ENCODE results near the gene MSRB2.

MSRB2 gene

DNA sequence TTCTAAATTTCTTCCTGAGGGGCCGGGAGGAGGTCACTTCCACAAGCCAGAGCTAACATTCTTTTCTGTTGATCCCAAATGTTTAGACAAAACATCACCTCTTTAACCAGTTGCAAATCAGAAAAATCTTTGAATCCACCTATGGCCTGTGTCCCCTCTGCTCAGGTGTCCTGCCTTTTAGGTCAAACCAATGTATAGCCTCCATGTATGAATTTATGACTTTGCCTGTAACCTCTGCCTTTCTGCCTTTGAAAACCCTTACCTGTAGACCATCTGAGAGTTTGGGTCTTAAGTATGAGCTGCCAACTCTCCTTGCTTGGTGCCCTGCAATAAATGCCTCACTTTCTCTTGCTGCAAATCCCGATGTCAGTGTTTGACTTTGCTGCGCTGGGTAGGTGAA, 44.1 kb upstream of the MSRB2 start:
- Histone ChIP-seq H3K23ac (ENCODE audit: low read length in 2 of 2) (no peak overlapping the region), H3K9me3 (ENCODE audit: control insufficient read depth, low read length) (no peaks in the 10 kb centered on the region), H3K4me1 (ENCODE audit: control insufficient read depth, insufficient read depth, low read depth, low read length) (no peaks in the 10 kb centered on the region), H2BK120ac (ENCODE audit: low read depth, low read length) (no peak overlapping the region), H4K91ac (ENCODE audit: low read length) (no peak overlapping the region), H3K4me3 (ENCODE audit: insufficient read depth in 1 of 2, low read depth in 1 of 2, low read length in 2 of 2) (no peak overlapping the region), H3K9ac (ENCODE audit: low read length) (no peak overlapping the region), H2BK12ac (ENCODE audit: low read length in 2 of 2) (no peak overlapping the region), H3K14ac (ENCODE audit: low read length in 2 of 2) (no peak overlapping the region), H3K4ac (ENCODE audit: low read depth in 1 of 2, low read length in 2 of 2) (no peak overlapping the region), H2AK5ac (ENCODE audit: low read length, severe bottlenecking) (no peak overlapping the region), H4K8ac (ENCODE audit: low read length) (no peak overlapping the region), H2BK15ac (ENCODE audit: low read depth, poor library complexity, severe bottlenecking) (no peak overlapping the region), H3K27ac (ENCODE audit: low read length, poor library complexity, severe bottlenecking) (no peak overlapping the region), H3K4me2 (ENCODE audit: low read length, poor library complexity, severe bottlenecking) (no peak overlapping the region), H3K79me1 (replicated peaks; ENCODE audit: low read length, poor library complexity, severe bottlenecking) (no peaks in the 10 kb centered on the region), H2BK5ac (ENCODE audit: low read depth, low read length, poor library complexity, severe bottlenecking) (no peak overlapping the region), H2AFZ (ENCODE audit: low read depth, low read length) (no peak overlapping the region), H3K18ac (ENCODE audit: low read depth in 1 of 2, low read length in 2 of 2) (peak overlapping the region in 1 of 2 experiments; percentile 2), H3K36me3 (ENCODE audit: control insufficient read depth in 1 of 2, insufficient read depth in 2 of 2, low read depth in 1 of 2, low read length in 2 of 2) (no peaks in the 10 kb centered on the region), H3K27me3 (ENCODE audit: control insufficient read depth in 1 of 2, insufficient read depth in 1 of 2, low read length in 2 of 2) (peaks cover 11 to 17% of the 10 kb centered on the region in 2 experiments)
- 97% methylated on average over 3 of the region's 3 CpGs for WGBS
- DNase-seq = no peak

DNA sequence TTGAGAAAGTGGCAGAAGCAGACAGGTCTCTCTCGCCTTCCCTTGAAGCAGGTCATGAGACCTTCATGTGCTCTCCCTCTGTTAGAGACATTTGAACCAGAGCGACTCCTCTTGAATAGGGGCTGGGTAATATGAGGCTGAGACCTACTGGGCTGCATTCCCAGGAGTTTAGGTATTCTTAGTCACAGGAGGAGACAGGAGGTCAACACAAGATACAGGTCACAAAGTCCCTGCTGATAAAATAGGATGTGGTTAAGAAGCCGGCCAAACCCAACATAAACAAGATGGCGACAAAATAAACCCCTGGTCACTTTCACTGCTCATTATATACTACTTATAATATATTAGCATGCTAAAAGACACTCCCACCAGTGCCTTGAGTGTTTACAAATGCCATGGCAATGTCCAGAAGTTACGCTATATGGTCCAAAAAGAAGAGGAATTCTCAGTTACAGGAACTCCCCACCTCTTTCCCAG, 43.5 kb upstream of the MSRB2 start:
- DNase-seq = no peak
- Histone ChIP-seq H3K27ac (ENCODE audit: low read length, poor library complexity, severe bottlenecking) (no peak overlapping the region), H3K79me1 (replicated peaks; ENCODE audit: low read length, poor library complexity, severe bottlenecking) (no peaks in the 10 kb centered on the region), H4K8ac (ENCODE audit: low read length) (no peak overlapping the region), H3K9me3 (ENCODE audit: control insufficient read depth, low read length) (no peaks in the 10 kb centered on the region), H2BK120ac (ENCODE audit: low read depth, low read length) (no peak overlapping the region), H4K91ac (ENCODE audit: low read length) (no peak overlapping the region), H3K9ac (ENCODE audit: low read length) (no peak overlapping the region), H2BK12ac (ENCODE audit: low read length in 2 of 2) (peak overlapping the region in 1 of 2 experiments; percentile 40), H3K27me3 (ENCODE audit: control insufficient read depth in 1 of 2, insufficient read depth in 1 of 2, low read length in 2 of 2) (peaks cover 16 to 17% of the 10 kb centered on the region in 2 experiments), H2BK5ac (ENCODE audit: low read depth, low read length, poor library complexity, severe bottlenecking) (no peak overlapping the region), H3K4me2 (ENCODE audit: low read length, poor library complexity, severe bottlenecking) (no peak overlapping the region), H3K4me1 (ENCODE audit: control insufficient read depth, insufficient read depth, low read depth, low read length) (no peaks in the 10 kb centered on the region), H3K4ac (ENCODE audit: low read depth in 1 of 2, low read length in 2 of 2) (no peak overlapping the region), H3K4me3 (ENCODE audit: insufficient read depth in 1 of 2, low read depth in 1 of 2, low read length in 2 of 2) (no peak overlapping the region), H3K36me3 (ENCODE audit: control insufficient read depth in 1 of 2, insufficient read depth in 2 of 2, low read depth in 1 of 2, low read length in 2 of 2) (no peaks in the 10 kb centered on the region), H2AFZ (ENCODE audit: low read depth, low read length) (no peak overlapping the region), H3K18ac (ENCODE audit: low read depth in 1 of 2, low read length in 2 of 2) (no peak overlapping the region), H3K23ac (ENCODE audit: low read length in 2 of 2) (no peak overlapping the region), H2AK5ac (ENCODE audit: low read length, severe bottlenecking) (no peak overlapping the region), H3K14ac (ENCODE audit: low read length in 2 of 2) (no peak overlapping the region), H2BK15ac (ENCODE audit: low read depth, poor library complexity, severe bottlenecking) (no peak overlapping the region)
- WGBS = 77% methylated on average over 5 of the region's 5 CpGs

DNA sequence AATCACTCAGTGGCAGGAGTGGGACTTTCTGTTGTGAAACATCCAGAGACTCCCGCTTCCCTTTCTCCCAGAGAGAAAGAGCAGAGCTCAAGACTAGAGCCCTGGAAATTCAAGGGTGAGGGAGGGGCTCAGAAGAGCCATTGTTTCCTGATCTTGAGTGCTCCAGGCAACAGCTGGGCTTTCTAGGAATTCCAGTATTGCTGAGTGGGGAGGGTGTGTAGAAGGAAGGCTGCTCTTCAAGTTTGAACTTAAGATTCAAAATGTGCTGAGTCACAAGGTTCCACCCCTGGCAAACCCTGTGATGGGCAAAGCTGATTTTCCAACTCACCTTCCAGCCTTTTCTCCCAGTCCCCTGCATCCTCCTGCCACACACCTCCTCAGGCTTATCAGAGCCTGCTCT, 42.3 kb upstream of the MSRB2 start:
- no peak overlapping the region for H3K18ac ChIP-seq (ENCODE audit: low read depth in 1 of 2, low read length in 2 of 2)
- no peaks in the 10 kb centered on the region for H3K4me1 ChIP-seq (ENCODE audit: control insufficient read depth, insufficient read depth, low read depth, low read length)
- peak overlapping the region; percentile 51 for H2AFZ ChIP-seq (ENCODE audit: low read depth, low read length)
- no peak overlapping the region for H2BK12ac ChIP-seq (ENCODE audit: low read length in 2 of 2)
- H3K9ac ChIP-seq (ENCODE audit: low read length) = no peak overlapping the region
- H4K8ac ChIP-seq (ENCODE audit: low read length) = no peak overlapping the region
- H3K27me3 ChIP-seq (ENCODE audit: control insufficient read depth in 1 of 2, insufficient read depth in 1 of 2, low read length in 2 of 2) = peaks cover 22 to 24% of the 10 kb centered on the region in 2 experiments
- no peak overlapping the region for H3K4me3 ChIP-seq (ENCODE audit: insufficient read depth in 1 of 2, low read depth in 1 of 2, low read length in 2 of 2)
- H3K36me3 ChIP-seq (ENCODE audit: control insufficient read depth in 1 of 2, insufficient read depth in 2 of 2, low read depth in 1 of 2, low read length in 2 of 2) = no peaks in the 10 kb centered on the region
- no peak overlapping the region for H2BK5ac ChIP-seq (ENCODE audit: low read depth, low read length, poor library complexity, severe bottlenecking)
- no peak overlapping the region for H2BK120ac ChIP-seq (ENCODE audit: low read depth, low read length)
- no peak overlapping the region for H2AK5ac ChIP-seq (ENCODE audit: low read length, severe bottlenecking)
- H3K14ac ChIP-seq (ENCODE audit: low read length in 2 of 2) = no peak overlapping the region
- no peaks in the 10 kb centered on the region for H3K9me3 ChIP-seq (ENCODE audit: control insufficient read depth, low read length)
- no peak overlapping the region for H3K4me2 ChIP-seq (ENCODE audit: low read length, poor library complexity, severe bottlenecking)
- H4K91ac ChIP-seq (ENCODE audit: low read length) = no peak overlapping the region
- H3K27ac ChIP-seq (ENCODE audit: low read length, poor library complexity, severe bottlenecking) = no peak overlapping the region
- DNase-seq = peak; percentile 28
- peak overlapping the region in 1 of 2 experiments; percentile 51 for H3K4ac ChIP-seq (ENCODE audit: low read depth in 1 of 2, low read length in 2 of 2)
- no peak overlapping the region for H3K23ac ChIP-seq (ENCODE audit: low read length in 2 of 2)
- no peaks in the 10 kb centered on the region for H3K79me1 ChIP-seq (replicated peaks; ENCODE audit: low read length, poor library complexity, severe bottlenecking)
- 70% methylated on average over 1 of the region's 1 CpG for WGBS
- no peak overlapping the region for H2BK15ac ChIP-seq (ENCODE audit: low read depth, poor library complexity, severe bottlenecking)

DNA sequence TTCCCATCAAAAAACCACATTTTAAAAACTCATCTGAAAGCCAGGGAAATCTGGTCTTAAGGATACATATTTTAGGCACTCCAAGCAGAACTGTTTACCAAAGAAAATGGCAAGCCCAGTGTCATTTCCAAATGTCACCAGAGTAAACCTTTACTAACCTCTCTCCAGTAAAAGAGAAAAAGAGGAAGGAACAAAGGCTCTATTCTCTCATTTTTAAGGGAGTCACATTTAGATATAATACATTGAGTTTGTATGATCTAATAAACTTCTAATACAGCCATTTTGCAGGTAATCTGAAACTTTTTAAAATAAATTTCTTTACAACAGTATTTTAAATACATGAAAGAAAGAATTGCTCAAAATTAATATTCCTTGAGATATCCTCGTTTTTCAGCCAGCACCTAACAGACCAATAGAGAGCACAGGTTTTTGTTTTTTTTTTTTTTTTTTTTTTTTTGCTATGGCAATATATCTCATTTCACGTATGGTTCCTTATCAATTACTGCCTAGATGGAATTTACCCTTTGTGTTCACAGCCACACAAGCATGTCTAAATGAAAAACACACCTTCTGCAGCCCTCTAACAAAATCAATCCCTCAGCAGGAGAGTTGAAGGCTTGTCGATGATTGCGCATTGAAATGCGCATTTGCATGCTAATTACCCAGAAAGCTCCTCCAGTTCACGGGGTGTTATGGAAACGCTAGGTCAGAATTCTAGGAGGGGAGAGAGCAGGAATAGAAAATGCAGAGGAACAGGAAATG, 39.8 kb upstream of the MSRB2 start:
- no peak overlapping the region for H2BK12ac ChIP-seq (ENCODE audit: low read length in 2 of 2)
- no peak overlapping the region for H3K4me2 ChIP-seq (ENCODE audit: low read length, poor library complexity, severe bottlenecking)
- no peak overlapping the region for H2BK120ac ChIP-seq (ENCODE audit: low read depth, low read length)
- H2AFZ ChIP-seq (ENCODE audit: low read depth, low read length) = no peak overlapping the region
- H3K27ac ChIP-seq (ENCODE audit: low read length, poor library complexity, severe bottlenecking) = no peak overlapping the region
- no peak overlapping the region for H3K9ac ChIP-seq (ENCODE audit: low read length)
- H4K8ac ChIP-seq (ENCODE audit: low read length) = no peak overlapping the region
- no peaks in the 10 kb centered on the region for H3K79me1 ChIP-seq (replicated peaks; ENCODE audit: low read length, poor library complexity, severe bottlenecking)
- no peak overlapping the region for H3K4ac ChIP-seq (ENCODE audit: low read depth in 1 of 2, low read length in 2 of 2)
- 41% methylated on average over 6 of the region's 7 CpGs for WGBS
- no peaks in the 10 kb centered on the region for H3K36me3 ChIP-seq (ENCODE audit: control insufficient read depth in 1 of 2, insufficient read depth in 2 of 2, low read depth in 1 of 2, low read length in 2 of 2)
- no peak overlapping the region for H3K23ac ChIP-seq (ENCODE audit: low read length in 2 of 2)
- peaks cover 2% of the 10 kb centered on the region for H3K9me3 ChIP-seq (ENCODE audit: control insufficient read depth, low read length)
- no peak overlapping the region for H3K4me3 ChIP-seq (ENCODE audit: insufficient read depth in 1 of 2, low read depth in 1 of 2, low read length in 2 of 2)
- no peak overlapping the region for H2BK15ac ChIP-seq (ENCODE audit: low read depth, poor library complexity, severe bottlenecking)
- H3K27me3 ChIP-seq (ENCODE audit: control insufficient read depth in 1 of 2, insufficient read depth in 1 of 2, low read length in 2 of 2) = peaks cover 24 to 42% of the 10 kb centered on the region in 2 experiments
- H2AK5ac ChIP-seq (ENCODE audit: low read length, severe bottlenecking) = no peak overlapping the region
- no peak overlapping the region for H4K91ac ChIP-seq (ENCODE audit: low read length)
- DNase-seq = no peak
- H2BK5ac ChIP-seq (ENCODE audit: low read depth, low read length, poor library complexity, severe bottlenecking) = no peak overlapping the region
- no peak overlapping the region for H3K18ac ChIP-seq (ENCODE audit: low read depth in 1 of 2, low read length in 2 of 2)
- no peak overlapping the region for H3K14ac ChIP-seq (ENCODE audit: low read length in 2 of 2)
- H3K4me1 ChIP-seq (ENCODE audit: control insufficient read depth, insufficient read depth, low read depth, low read length) = no peaks in the 10 kb centered on the region
